Effector memory CD8-positive, alpha-beta T cell (primary cell): ENCODE results near the gene SLC6A12.

ENCODE experiments used
- ATAC-seq: fragments of 150-1000 bp; cut with Tn5 transposase; replicated peaks from 2 replicates; pipeline ENCODE4 v1.10.0; 2021; ENCODE audit warnings: mild to moderate bottlenecking, moderate library complexity
- DNase-seq, 3 experiments: peaks; one replicate each; pipeline ENCODE4 v3.0.0; 2021
- H3K27ac Mint-ChIP-seq, 2 donors: one replicate each; pipeline ENCODE4 v1.8.0; 2022; ENCODE audit warnings: mild to moderate bottlenecking in 2 of 2, mixed read lengths in 2 of 2, moderate library complexity in 2 of 2
- H3K27me3 Mint-ChIP-seq, 2 donors: one replicate each; pipeline ENCODE4 v1.8.0; 2022; ENCODE audit warnings: mixed read lengths in 2 of 2
- H3K36me3 Mint-ChIP-seq: one replicate; pipeline ENCODE4 v1.8.0; 2022; ENCODE audit warnings: mild to moderate bottlenecking, moderate library complexity, mixed read lengths; ENCODE audit not compliant: insufficient read depth
- H3K4me1 Mint-ChIP-seq, 2 donors: one replicate each; pipeline ENCODE4 v1.8.0; 2022; ENCODE audit warnings: low read depth in 2 of 2, mixed read lengths in 2 of 2
- H3K4me3 Mint-ChIP-seq, 2 donors: one replicate each; pipeline ENCODE4 v1.8.0; 2022; ENCODE audit warnings: mild to moderate bottlenecking in 2 of 2, mixed read lengths in 2 of 2, moderate library complexity in 2 of 2
- H3K9me3 Mint-ChIP-seq, 2 donors: one replicate each; pipeline ENCODE4 v1.8.0; 2022; ENCODE audit warnings: mixed read lengths in 2 of 2
- total RNA-seq, 9 experiments: gene quantifications; one replicate each; lab custom pipeline; 2026; lab: John Stamatoyannopoulos, UW

Gene SLC6A12
- total RNA-seq: 0 to 0.13 (median 0.06) reads per million in 9 experiments

DNA sequence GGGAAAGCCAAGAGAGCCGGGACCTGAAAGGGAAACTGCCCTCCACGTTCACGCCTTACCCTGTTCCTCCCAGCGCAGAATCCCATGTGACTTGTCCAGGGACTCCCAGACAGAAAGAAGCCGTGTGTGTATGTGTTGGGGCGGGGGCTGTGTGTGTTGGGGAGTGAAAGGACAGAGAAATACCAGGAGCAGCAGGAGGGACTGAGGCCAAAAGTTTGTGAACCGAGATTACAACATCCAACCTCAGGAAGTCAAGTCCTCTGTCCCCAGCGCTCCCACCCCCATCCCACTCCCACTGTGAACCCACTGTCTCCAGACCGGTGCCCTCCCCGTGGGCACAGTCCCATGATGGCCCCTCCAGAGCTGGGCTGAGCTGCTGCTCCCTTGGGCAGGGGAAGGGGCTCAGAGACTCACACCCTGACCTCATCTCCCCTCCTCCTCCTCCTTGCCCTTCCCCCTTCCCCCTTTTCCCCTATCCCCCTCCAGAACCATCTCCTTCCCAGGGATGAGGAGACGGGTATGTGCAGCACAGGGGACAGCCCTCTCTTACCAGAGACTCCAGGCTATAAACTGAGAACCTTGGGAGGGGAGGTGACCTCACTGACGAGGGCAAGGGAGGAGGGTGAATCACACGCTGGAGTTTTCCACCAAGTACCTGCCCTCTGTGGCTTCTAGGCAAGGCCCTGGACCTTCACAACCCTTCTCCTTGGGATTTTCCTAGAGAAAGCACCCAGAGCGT, at the start of gene SLC6A12:
TSS of gene SLC6A12 (minus strand) at position 155 of the 739 bp plus-strand sequence. CDS start 4,171 bp downstream, outside the sequence.
- no peak for ATAC-seq
- Mint-ChIP-seq H3K4me1 (peaks cover 0 to 8% of the 10 kb centered on the region in 2 donors), H3K9me3 (no peaks in the 10 kb centered on the region), H3K27ac (no peak within 1 kb of the TSS), H3K27me3 (peaks cover 45 to 89% of the 10 kb centered on the region in 2 donors), H3K4me3 (no peak within 1 kb of the TSS), H3K36me3 (no peaks in the 10 kb centered on the region)
- no peak for DNase-seq

- no peak overlapping the region for H3K4me3 Mint-ChIP-seq
Observed at GRCh38 chr12:263574-263973, 49.6 kb upstream of the SLC6A12 start.

GRCh38 chr12:262817-263216, 48.9 kb upstream of the SLC6A12 start, which contains the start of gene SLC6A13:
TSS of gene SLC6A13 (minus strand) at chr12:262836. CDS start at chr12:260052, 2,784 bp downstream.
- peaks cover 3% of the 10 kb centered on the region for H3K36me3 Mint-ChIP-seq
- no peaks in the 10 kb centered on the region for H3K9me3 Mint-ChIP-seq
- ATAC-seq (no peak), DNase-seq (no peak)
- no peak within 1 kb of the TSS for H3K27ac Mint-ChIP-seq
- peaks cover 0 to 1% of the 10 kb centered on the region in 2 donors for H3K4me1 Mint-ChIP-seq
- peaks cover 18 to 26% of the 10 kb centered on the region in 2 donors for H3K27me3 Mint-ChIP-seq
- no peak within 1 kb of the TSS for H3K4me3 Mint-ChIP-seq

More at GRCh38 chr12:263574-263973, 49.6 kb upstream of the SLC6A12 start:
- ATAC-seq (no peak), DNase-seq (no peak)
- Mint-ChIP-seq H3K4me1 (peaks cover 0 to 1% of the 10 kb centered on the region in 2 donors), H3K36me3 (peaks cover 3% of the 10 kb centered on the region), H3K27me3 (peaks cover 11 to 19% of the 10 kb centered on the region in 2 donors), H3K9me3 (no peaks in the 10 kb centered on the region), H3K27ac (no peak overlapping the region)

DNA sequence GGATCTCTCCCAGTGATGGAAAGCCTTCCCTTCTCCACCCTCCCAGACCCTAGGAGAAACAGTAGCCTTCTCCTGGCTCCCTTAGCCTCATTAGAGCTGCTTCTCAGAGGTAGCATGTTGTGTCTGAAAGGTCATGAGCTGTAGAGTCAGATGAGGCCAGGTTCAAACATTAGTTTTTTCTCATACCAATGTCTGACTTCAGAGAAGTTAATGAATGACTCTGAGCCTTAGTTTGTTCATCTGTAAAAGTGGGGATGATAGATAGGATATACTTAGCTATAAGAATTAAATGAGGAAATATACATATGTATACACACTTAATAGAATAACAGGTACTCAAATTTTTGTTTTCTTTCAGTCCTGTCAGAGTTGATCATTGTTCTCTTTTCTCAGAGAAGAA, 48.2 kb upstream of the SLC6A12 start:
- Mint-ChIP-seq H3K4me1 (peaks cover 0 to 1% of the 10 kb centered on the region in 2 donors), H3K4me3 (no peak overlapping the region), H3K9me3 (no peaks in the 10 kb centered on the region), H3K27ac (no peak overlapping the region), H3K36me3 (peaks cover 3% of the 10 kb centered on the region), H3K27me3 (peaks cover 21 to 33% of the 10 kb centered on the region in 2 donors)
- no peak for ATAC-seq
- no peak for DNase-seq

- Mint-ChIP-seq H3K9me3 (no peaks in the 10 kb centered on the region), H3K27ac (no peak overlapping the region), H3K4me3 (no peak overlapping the region), H3K36me3 (no peaks in the 10 kb centered on the region), H3K4me1 (no peaks in the 10 kb centered on the region), H3K27me3 (peaks cover 54 to 67% of the 10 kb centered on the region in 2 donors)
- no peak for ATAC-seq
- no peak for DNase-seq
Observed at GRCh38 chr12:257521-258321, 43.8 kb upstream of the SLC6A12 start.

- Mint-ChIP-seq H3K9me3 (no peaks in the 10 kb centered on the region), H3K27me3 (peaks cover 54 to 65% of the 10 kb centered on the region in 2 donors), H3K4me3 (no peak overlapping the region), H3K27ac (no peak overlapping the region), H3K4me1 (no peaks in the 10 kb centered on the region), H3K36me3 (no peaks in the 10 kb centered on the region)
- ATAC-seq (no peak), DNase-seq (no peak)
Observed at GRCh38 chr12:256958-257357, 43.0 kb upstream of the SLC6A12 start.

GRCh38 chr12:256225-256624, 42.3 kb upstream of the SLC6A12 start:
- Mint-ChIP-seq H3K36me3 (no peaks in the 10 kb centered on the region), H3K27ac (no peak overlapping the region), H3K4me3 (no peak overlapping the region), H3K9me3 (no peaks in the 10 kb centered on the region), H3K27me3 (peaks cover 54 to 61% of the 10 kb centered on the region in 2 donors), H3K4me1 (no peaks in the 10 kb centered on the region)
- no peak for ATAC-seq
- DNase-seq: no peak

- DNase-seq: no peak
- H3K9me3 Mint-ChIP-seq: no peaks in the 10 kb centered on the region
- H3K27me3 Mint-ChIP-seq: peaks cover 49 to 56% of the 10 kb centered on the region in 2 donors
- no peaks in the 10 kb centered on the region for H3K36me3 Mint-ChIP-seq
- H3K4me1 Mint-ChIP-seq: no peaks in the 10 kb centered on the region
- no peak overlapping the region for H3K27ac Mint-ChIP-seq
- no peak overlapping the region for H3K4me3 Mint-ChIP-seq
- ATAC-seq: no peak
Observed at GRCh38 chr12:254912-255311, 41.0 kb upstream of the SLC6A12 start.

GRCh38 chr12:254039-254438, 40.1 kb upstream of the SLC6A12 start:
- Mint-ChIP-seq H3K27me3 (peaks cover 44 to 51% of the 10 kb centered on the region in 2 donors), H3K9me3 (no peaks in the 10 kb centered on the region), H3K36me3 (no peaks in the 10 kb centered on the region), H3K27ac (no peak overlapping the region), H3K4me1 (no peaks in the 10 kb centered on the region), H3K4me3 (no peak overlapping the region)
- DNase-seq (no peak), ATAC-seq (no peak)

GRCh38 chr12:253116-253831, 39.3 kb upstream of the SLC6A12 start:
- Mint-ChIP-seq H3K9me3 (no peaks in the 10 kb centered on the region), H3K27me3 (peaks cover 40 to 46% of the 10 kb centered on the region in 2 donors), H3K27ac (no peak overlapping the region), H3K4me3 (no peak overlapping the region), H3K36me3 (no peaks in the 10 kb centered on the region), H3K4me1 (no peaks in the 10 kb centered on the region)
- DNase-seq (no peak), ATAC-seq (no peak)

GRCh38 chr12:252636-253035, 38.7 kb upstream of the SLC6A12 start:
- no peak overlapping the region for H3K27ac Mint-ChIP-seq
- H3K27me3 Mint-ChIP-seq: peaks cover 34 to 40% of the 10 kb centered on the region in 2 donors
- H3K36me3 Mint-ChIP-seq: no peaks in the 10 kb centered on the region
- peaks cover 1 to 6% of the 10 kb centered on the region in 2 donors for H3K9me3 Mint-ChIP-seq
- no peak overlapping the region for H3K4me3 Mint-ChIP-seq
- ATAC-seq (no peak), DNase-seq (no peak)
- no peaks in the 10 kb centered on the region for H3K4me1 Mint-ChIP-seq

- H3K4me3 Mint-ChIP-seq: no peak overlapping the region
- peaks cover 22 to 29% of the 10 kb centered on the region in 2 donors for H3K27me3 Mint-ChIP-seq
- no peaks in the 10 kb centered on the region for H3K4me1 Mint-ChIP-seq
- H3K27ac Mint-ChIP-seq: no peak overlapping the region
- no peaks in the 10 kb centered on the region for H3K36me3 Mint-ChIP-seq
- ATAC-seq: no peak
- no peak for DNase-seq
- peaks cover 3 to 9% of the 10 kb centered on the region in 2 donors for H3K9me3 Mint-ChIP-seq
Observed at GRCh38 chr12:247271-247670, 33.3 kb upstream of the SLC6A12 start.

DNA sequence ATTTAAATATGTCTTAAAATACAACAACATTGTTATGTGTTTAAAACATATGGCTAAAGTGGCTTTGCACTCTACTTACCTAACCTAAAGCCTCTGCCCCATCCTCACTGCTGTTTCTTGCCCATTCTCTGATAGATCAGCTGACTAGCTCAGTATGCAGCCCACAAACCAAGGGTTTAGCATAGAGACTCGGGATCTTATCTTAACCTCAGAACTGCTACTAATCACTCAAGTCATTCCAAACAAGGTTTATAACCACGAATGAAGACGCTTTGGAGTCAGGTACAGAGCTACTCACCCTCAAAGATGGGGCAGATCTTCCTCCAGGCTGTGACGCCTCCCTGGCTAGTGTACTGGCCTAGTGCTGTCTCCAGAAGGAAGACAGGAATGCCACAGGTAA, 29.4 kb upstream of the SLC6A12 start:
- ATAC-seq (no peak), DNase-seq (no peak)
- H3K27me3 Mint-ChIP-seq: peaks cover 49 to 64% of the 10 kb centered on the region in 2 donors
- no peak overlapping the region for H3K4me3 Mint-ChIP-seq
- H3K36me3 Mint-ChIP-seq: no peaks in the 10 kb centered on the region
- no peaks in the 10 kb centered on the region for H3K4me1 Mint-ChIP-seq
- no peak overlapping the region for H3K27ac Mint-ChIP-seq
- peaks cover 3 to 9% of the 10 kb centered on the region in 2 donors for H3K9me3 Mint-ChIP-seq
